Activated CD8-positive, alpha-beta memory T cell treated with anti-CD3 and anti-CD28 coated beads for 36 hours (primary cell): ENCODE measurements around the gene TAS1R2. TPM values are rescaled to one million over a fixed set of nuclear protein-coding genes. Genes with fewer than 3 reads are reported as not detected.

Source experiments
- CTCF ChIA-PET: fragments of 350-600 bp; sonication (Branson Sonifier 250); formaldehyde crosslinking; loops from one replicate; lab custom pipeline; 2021; ENCODE audit warnings: antibody characterized with exemption; lab: Charles Lee
- POLR2A ChIA-PET: fragments of 350-600 bp; sonication (Branson Sonifier 250); formaldehyde crosslinking; loops from one replicate; lab custom pipeline; 2021; ENCODE audit warnings: antibody characterized with exemption; lab: Charles Lee
- total RNA-seq, 2 experiments: library from RNA; stranded (reverse); gene quantifications; one replicate each; pipeline ENCODE4 v1.2.3, GENCODE V29; 2021

TAS1R2 gene
- total RNA-seq, 2 experiments from 2014 or later, result not detected

- ChIA-PET CTCF (no interaction called here), POLR2A (no interaction called here)
Observed at GRCh38 chr1:18793164-18793563, 66.3 kb downstream of the TAS1R2 start.

- CTCF ChIA-PET, result no interaction called here
- POLR2A ChIA-PET, result no interaction called here
Observed at GRCh38 chr1:18792747-18793146, 66.7 kb downstream of the TAS1R2 start.

Other genes with a start within 250 kb of the TAS1R2 start
- gene PAX7, start 228.8 kb downstream of the TAS1R2 start, total RNA-seq, result not detected
- gene ALDH4A1, start 42.9 kb upstream of the TAS1R2 start, total RNA-seq, result 1 to 10 TPM; 7.9 to 9.0 TPM
- 10 to 100 TPM; 20.5 to 25.5 TPM for gene IFFO2, start 97.0 kb upstream of the TAS1R2 start, total RNA-seq